CD4-positive, alpha-beta T cell treated with Interleukin-1 beta for 1 hour (primary cell): ENCODE measurements around the gene ZBED4.

Experiments
- DNase-seq, 2 donors: peaks; one replicate each; pipeline ENCODE4 v3.0.0-alpha.2; 2020 to 2022

The ZBED4 gene

GRCh38 chr22:49925525-49926128 is 72.0 kb downstream of the ZBED4 start:
- peak; percentile 86 to 89 for DNase-seq

GRCh38 chr22:49926916-49927315 is 73.3 kb downstream of the ZBED4 start:
- no peak for DNase-seq

- DNase-seq = no peak
Measured at GRCh38 chr22:49927483-49928184, 74.0 kb downstream of the ZBED4 start.

- no peak for DNase-seq
Measured at GRCh38 chr22:49928185-49928495, 74.5 kb downstream of the ZBED4 start.

GRCh38 chr22:49928555-49929210 is 75.0 kb downstream of the ZBED4 start:
- no peak for DNase-seq

GRCh38 chr22:49929211-49929979 is 75.8 kb downstream of the ZBED4 start:
- DNase-seq = peak; percentile 79 to 81

- DNase-seq = no peak
Measured at GRCh38 chr22:49929994-49930575, 76.4 kb downstream of the ZBED4 start.

- peak; percentile 63 to 80 for DNase-seq
Measured at GRCh38 chr22:49930596-49931412, 77.2 kb downstream of the ZBED4 start.

- no peak for DNase-seq
Measured at GRCh38 chr22:49933236-49934159, 79.9 kb downstream of the ZBED4 start.

GRCh38 chr22:49934160-49934890 is 80.7 kb downstream of the ZBED4 start:
- peak; percentile 57 to 79 for DNase-seq

- DNase-seq = peak; percentile 90 to 91
Measured at GRCh38 chr22:49934891-49935557, 81.4 kb downstream of the ZBED4 start.

- no peak for DNase-seq
Measured at GRCh38 chr22:49935561-49935960, 81.9 kb downstream of the ZBED4 start.

GRCh38 chr22:49936018-49936972 is 82.7 kb downstream of the ZBED4 start:
- DNase-seq = peak; percentile 94 to 96

GRCh38 chr22:49936973-49937757 is 83.5 kb downstream of the ZBED4 start:
- DNase-seq = no peak

- DNase-seq = no peak
Measured at GRCh38 chr22:49937758-49938564, 84.3 kb downstream of the ZBED4 start.

- DNase-seq = no peak
Measured at GRCh38 chr22:49938565-49939136, 85.0 kb downstream of the ZBED4 start.
